Measurements from ENCODE around the gene WDR31. TPM values are rescaled to one million over a fixed set of nuclear protein-coding genes. Genes with fewer than 3 reads are reported as not detected.
"Not testable (repeated sequence)": the region's sequence is repeated elsewhere in the genome, so short reads cannot be mapped to it uniquely, and the experiment has no call there.

The WDR31 gene
- total and polyA plus RNA-seq, 2 of the 4 experiments (the other 2 are of a cell fraction): 0.29 to 0.36 TPM

- H3K27me3 ChIP-seq (ENCODE audit: control insufficient read depth, insufficient read depth, low read length): peaks cover 21% of the 10 kb centered on the region
- H4K5ac ChIP-seq (ENCODE audit: low read depth, low read length); in situ Hi-C loops (cut with MboI; ENCODE audit: low sequenced_read_pairs); H3K4me2 ChIP-seq (ENCODE audit: low read depth, low read length); H3K9ac ChIP-seq (ENCODE audit: low read depth, low read length); BruUV-seq (replicated peaks); H3K4me3 ChIP-seq (ENCODE audit: insufficient read depth, low read depth, low read length); DNase-seq; H3K56ac ChIP-seq (ENCODE audit: extremely low read depth, insufficient read depth, low read length); H4K8ac ChIP-seq (ENCODE audit: low read depth in 2 of 2, low read length in 2 of 2); H2AK9ac ChIP-seq (replicated peaks; ENCODE audit: low read depth, low read length, poor library complexity); H2BK20ac ChIP-seq (ENCODE audit: low read depth, low read length); H2AK5ac ChIP-seq (ENCODE audit: low read depth, low read length); H3K4me1 ChIP-seq (ENCODE audit: control insufficient read depth, insufficient read depth, low read length); intact Hi-C loops (cut with micrococcal nuclease); H3K23ac ChIP-seq (ENCODE audit: low read depth, low read length); H3K14ac ChIP-seq (replicated peaks; ENCODE audit: low read depth, low read length); H2AFZ ChIP-seq (replicated peaks; ENCODE audit: low read length, poor library complexity); H3K27ac ChIP-seq (ENCODE audit: insufficient read depth, low read length); H3K4ac ChIP-seq (ENCODE audit: low read depth, low read length); H3K9me3 ChIP-seq (ENCODE audit: control insufficient read depth, insufficient read depth, low read length); ATAC-seq (ENCODE audit: low read depth); POLR2A ChIA-PET (ENCODE audit: unreplicated experiment); H3K18ac ChIP-seq (ENCODE audit: low read depth, low read length); H4K20me1 ChIP-seq (ENCODE audit: insufficient read depth, low read length); H3K9me1 ChIP-seq (ENCODE audit: insufficient read depth, low read length); H2BK15ac ChIP-seq (ENCODE audit: low read depth, low read length); H3K79me1 ChIP-seq (ENCODE audit: low read depth in 1 of 2, low read length in 2 of 2); CTCF ChIA-PET; dilution Hi-C loops (cut with HindIII; ENCODE audit: low sequenced_read_pairs, unreplicated experiment); H2BK5ac ChIP-seq (ENCODE audit: low read depth, low read length, poor library complexity, severe bottlenecking); H4K91ac ChIP-seq (ENCODE audit: insufficient read depth, low read depth, low read length); H2BK120ac ChIP-seq (ENCODE audit: low read depth, low read length); H3K36me3 ChIP-seq (ENCODE audit: control insufficient read depth, insufficient read depth, low read length): not testable (repeated sequence)
- no CpG with 5 or more reads among the region's 3 CpGs for WGBS, 2 experiments (ENCODE audit: extremely low coverage in 2 of 2, insufficient read length in 1 of 2)
Measured at GRCh38 chr9:113365652-113366051, 25.6 kb upstream of the WDR31 start.

Data from IMR-90 (cell line).